Skeletal muscle tissue (tissue), 4 donors: ENCODE measurements around the gene PITX1. TPM values are rescaled to one million over a fixed set of nuclear protein-coding genes. Genes with fewer than 3 reads are reported as not detected.
A peak's percentile ranks its signal among the peaks of the same experiment; 100 is the strongest.

Source experiments
- H3K27ac ChIP-seq: one replicate; pipeline ENCODE4 v1.7.0; 2013; ENCODE audit warnings: mild to moderate bottlenecking, low read depth, low read length, inconsistent platforms
- H3K27me3 ChIP-seq, 3 donors: one replicate each; pipeline ENCODE4 v1.7.0; 2013; ENCODE audit warnings: low read length in 3 of 3; ENCODE audit not compliant: control insufficient read depth in 3 of 3, insufficient read depth in 3 of 3
- H3K36me3 ChIP-seq, 3 donors: one replicate each; pipeline ENCODE4 v1.7.0; 2013; ENCODE audit warnings: low read length in 3 of 3; ENCODE audit not compliant: control insufficient read depth in 3 of 3, insufficient read depth in 3 of 3
- H3K4me1 ChIP-seq, 3 donors: one replicate each; pipeline ENCODE4 v1.7.0; 2013; ENCODE audit warnings: low read length in 3 of 3, mild to moderate bottlenecking in 3 of 3; ENCODE audit not compliant: control insufficient read depth in 3 of 3, insufficient read depth in 3 of 3
- H3K4me3 ChIP-seq, 3 donors: one replicate each; pipeline ENCODE4 v1.7.0; 2013; ENCODE audit warnings: low read length in 3 of 3
- H3K9ac ChIP-seq, 3 donors: one replicate each; pipeline ENCODE4 v1.7.0; 2013; ENCODE audit warnings: low read length in 3 of 3, mild to moderate bottlenecking in 3 of 3, moderate library complexity in 2 of 3, low read depth in 1 of 3
- H3K9me3 ChIP-seq, 3 donors: one replicate each; pipeline ENCODE4 v1.7.0; 2013; ENCODE audit warnings: low read length in 3 of 3; ENCODE audit not compliant: control insufficient read depth in 3 of 3
- total RNA-seq: library from RNA; depleted of rRNA; stranded (reverse); fragments of >200 nt; gene quantifications from one replicate; pipeline ENCODE4 v1.2.3, GENCODE V29; 2014
- donor health status: Osteomylitis.

Gene PITX1
- total RNA-seq, 1 donor from 2014 or later = 2.6 TPM

- Histone ChIP-seq H3K27me3 (peaks cover 0 to 5% (median 0%) of the 10 kb centered on the region in 3 donors), H3K9me3 (no peaks in the 10 kb centered on the region), H3K4me3 (no peak overlapping the region), H3K4me1 (peaks cover 10 to 33% (median 14%) of the 10 kb centered on the region in 3 donors), H3K36me3 (no peaks in the 10 kb centered on the region), H3K27ac (peak overlapping the region; percentile 30), H3K9ac (peak overlapping the region; percentile 50 to 57 (median 57))
Measured at GRCh38 chr5:135063511-135064234, 29.6 kb upstream of the PITX1 start.

DNA sequence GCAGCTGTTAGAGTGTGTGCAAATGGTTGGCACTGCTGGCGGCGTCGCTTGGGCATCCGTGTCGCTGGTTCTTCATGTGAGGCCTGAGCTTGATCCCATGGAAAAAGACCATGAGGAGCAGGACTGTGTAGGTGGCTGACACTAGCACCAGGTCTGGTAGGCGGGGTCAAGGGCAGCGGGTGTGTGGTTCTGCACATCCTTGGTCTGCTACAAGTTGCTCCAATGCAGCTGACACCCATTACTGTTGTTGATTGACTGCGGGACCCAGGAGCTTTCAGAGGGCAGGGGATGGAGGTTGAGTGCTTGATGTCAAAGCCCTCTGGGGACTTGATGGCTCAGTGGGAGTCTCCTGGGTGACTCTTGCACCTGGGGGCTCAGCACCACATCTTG is 29.0 kb upstream of the PITX1 start:
- no peak overlapping the region for H3K4me3 ChIP-seq
- H3K27me3 ChIP-seq = peaks cover 0 to 5% (median 0%) of the 10 kb centered on the region in 3 donors
- no peaks in the 10 kb centered on the region for H3K9me3 ChIP-seq
- no peak overlapping the region for H3K27ac ChIP-seq
- no peak overlapping the region for H3K9ac ChIP-seq
- H3K4me1 ChIP-seq = peaks cover 10 to 33% (median 14%) of the 10 kb centered on the region in 3 donors
- H3K36me3 ChIP-seq = no peaks in the 10 kb centered on the region

DNA sequence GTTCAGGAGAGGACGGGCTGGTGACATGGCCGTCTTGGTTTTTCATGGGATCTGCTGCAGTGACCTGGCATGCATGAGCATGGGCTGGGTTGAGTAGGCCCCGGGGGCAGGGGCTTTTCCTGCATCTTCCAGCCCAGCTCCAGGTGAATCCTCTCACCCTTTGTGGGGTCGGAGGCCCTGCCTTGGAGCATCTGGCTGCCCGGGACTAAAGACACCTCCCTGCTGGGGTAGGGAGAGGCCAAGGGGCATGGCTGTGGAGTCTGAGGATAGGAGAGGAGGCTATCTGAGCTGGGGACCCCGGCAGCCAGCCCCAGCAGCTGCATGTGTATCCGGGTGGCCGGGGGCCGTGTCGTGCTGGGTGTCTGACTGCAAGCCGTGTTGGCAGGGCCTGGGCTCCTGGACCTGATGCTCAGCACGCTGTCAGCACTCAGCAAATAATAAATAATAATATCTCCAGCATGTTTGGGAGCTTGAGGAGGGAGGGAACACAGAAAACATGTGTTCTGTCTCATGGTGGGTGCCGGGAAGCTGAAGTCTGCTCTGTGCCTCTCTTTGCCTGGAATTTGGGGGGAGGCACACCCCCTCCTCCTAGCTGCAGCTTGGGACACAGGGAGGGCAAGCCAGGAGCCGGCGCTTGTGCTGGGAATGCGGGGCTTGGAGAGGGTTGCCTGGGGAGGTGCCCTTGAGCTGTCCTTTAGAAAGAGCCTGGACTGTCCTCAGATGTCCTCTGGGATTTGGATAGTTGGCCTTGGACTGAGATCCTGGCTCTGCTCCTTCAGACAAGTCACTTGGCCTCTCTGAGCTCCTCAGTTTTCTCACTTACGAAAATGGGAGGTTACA is 28.4 kb upstream of the PITX1 start:
- Histone ChIP-seq H3K36me3 (no peaks in the 10 kb centered on the region), H3K9me3 (no peaks in the 10 kb centered on the region), H3K4me1 (peaks cover 10 to 33% (median 14%) of the 10 kb centered on the region in 3 donors), H3K4me3 (no peak overlapping the region), H3K27me3 (peaks cover 0 to 5% (median 0%) of the 10 kb centered on the region in 3 donors), H3K27ac (no peak overlapping the region), H3K9ac (no peak overlapping the region)

- Histone ChIP-seq H3K27ac (no peak overlapping the region), H3K4me3 (no peak overlapping the region), H3K9ac (no peak overlapping the region), H3K27me3 (peaks cover 0 to 5% (median 0%) of the 10 kb centered on the region in 3 donors), H3K4me1 (peaks cover 19 to 45% (median 21%) of the 10 kb centered on the region in 3 donors), H3K9me3 (no peaks in the 10 kb centered on the region), H3K36me3 (no peaks in the 10 kb centered on the region)
Measured at GRCh38 chr5:135061001-135061400, 27.0 kb upstream of the PITX1 start.

DNA sequence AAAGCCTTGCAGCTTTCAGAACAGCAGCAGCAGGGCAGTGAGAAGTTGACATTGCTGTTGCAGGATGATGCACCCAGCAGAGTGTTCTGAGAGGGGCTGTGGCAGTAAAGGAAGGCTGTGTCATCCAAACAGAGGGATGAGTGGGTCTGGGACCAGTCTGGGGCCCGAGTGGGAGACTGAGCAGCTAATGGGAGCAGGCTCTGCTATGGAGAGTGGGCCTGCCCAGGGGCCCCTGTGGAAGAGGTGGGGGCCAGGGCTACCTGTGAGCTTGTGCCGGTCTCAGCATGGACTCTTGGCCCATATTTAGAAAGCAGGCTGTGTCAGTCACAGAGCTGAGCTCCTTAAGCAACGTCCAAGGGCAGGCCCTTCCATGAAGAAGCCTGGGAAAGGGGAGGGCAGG is 26.0 kb upstream of the PITX1 start:
- no peaks in the 10 kb centered on the region for H3K36me3 ChIP-seq
- H3K27me3 ChIP-seq = peaks cover 0 to 5% (median 0%) of the 10 kb centered on the region in 3 donors
- no peak overlapping the region for H3K27ac ChIP-seq
- no peaks in the 10 kb centered on the region for H3K9me3 ChIP-seq
- H3K4me1 ChIP-seq = peaks cover 24 to 50% (median 30%) of the 10 kb centered on the region in 3 donors
- no peak overlapping the region for H3K4me3 ChIP-seq
- no peak overlapping the region for H3K9ac ChIP-seq

- Histone ChIP-seq H3K36me3 (no peaks in the 10 kb centered on the region), H3K9ac (no peak overlapping the region), H3K9me3 (no peaks in the 10 kb centered on the region), H3K27me3 (peaks cover 0 to 3% (median 0%) of the 10 kb centered on the region in 3 donors), H3K27ac (no peak overlapping the region), H3K4me1 (peaks cover 27 to 49% (median 34%) of the 10 kb centered on the region in 3 donors), H3K4me3 (no peak overlapping the region)
Measured at GRCh38 chr5:135059000-135059923, 25.2 kb upstream of the PITX1 start.

DNA sequence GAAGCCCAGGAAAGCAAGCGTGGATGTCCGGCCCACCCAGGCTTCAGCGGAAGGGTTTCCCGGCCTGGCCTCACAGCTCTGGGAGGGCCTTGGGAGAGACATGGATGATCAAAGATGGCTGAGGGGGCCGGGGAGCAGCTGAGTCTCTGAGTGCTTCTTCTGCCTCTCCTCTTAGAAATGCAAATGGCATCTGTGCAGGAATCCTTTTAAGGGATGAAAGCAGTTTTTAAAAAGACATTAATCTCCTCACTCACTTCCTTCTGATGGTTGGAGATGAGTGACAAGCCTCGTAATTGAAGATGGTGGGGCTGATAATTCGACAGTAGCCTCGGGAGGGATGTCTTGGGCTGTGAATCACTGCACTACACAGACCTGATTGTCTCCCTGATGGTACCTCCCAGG is 24.3 kb upstream of the PITX1 start:
- no peaks in the 10 kb centered on the region for H3K9me3 ChIP-seq
- peaks cover 0 to 3% (median 3%) of the 10 kb centered on the region in 3 donors for H3K27me3 ChIP-seq
- no peak overlapping the region for H3K4me3 ChIP-seq

GRCh38 chr5:135057233-135057632 is 23.2 kb upstream of the PITX1 start:
- Histone ChIP-seq H3K27me3 (peaks cover 0 to 7% (median 3%) of the 10 kb centered on the region in 3 donors), H3K9ac (peak overlapping the region in 1 of 3 donors; percentile 38), H3K27ac (no peak overlapping the region), H3K36me3 (no peaks in the 10 kb centered on the region), H3K4me3 (no peak overlapping the region), H3K4me1 (peaks cover 21 to 37% (median 23%) of the 10 kb centered on the region in 3 donors), H3K9me3 (no peaks in the 10 kb centered on the region)

More for the DNA sequence above, 24.3 kb upstream of the PITX1 start:
- no peak overlapping the region for H3K27ac ChIP-seq
- H3K9ac ChIP-seq = no peak overlapping the region
- peaks cover 22 to 48% (median 26%) of the 10 kb centered on the region in 3 donors for H3K4me1 ChIP-seq
- H3K36me3 ChIP-seq = no peaks in the 10 kb centered on the region

DNA sequence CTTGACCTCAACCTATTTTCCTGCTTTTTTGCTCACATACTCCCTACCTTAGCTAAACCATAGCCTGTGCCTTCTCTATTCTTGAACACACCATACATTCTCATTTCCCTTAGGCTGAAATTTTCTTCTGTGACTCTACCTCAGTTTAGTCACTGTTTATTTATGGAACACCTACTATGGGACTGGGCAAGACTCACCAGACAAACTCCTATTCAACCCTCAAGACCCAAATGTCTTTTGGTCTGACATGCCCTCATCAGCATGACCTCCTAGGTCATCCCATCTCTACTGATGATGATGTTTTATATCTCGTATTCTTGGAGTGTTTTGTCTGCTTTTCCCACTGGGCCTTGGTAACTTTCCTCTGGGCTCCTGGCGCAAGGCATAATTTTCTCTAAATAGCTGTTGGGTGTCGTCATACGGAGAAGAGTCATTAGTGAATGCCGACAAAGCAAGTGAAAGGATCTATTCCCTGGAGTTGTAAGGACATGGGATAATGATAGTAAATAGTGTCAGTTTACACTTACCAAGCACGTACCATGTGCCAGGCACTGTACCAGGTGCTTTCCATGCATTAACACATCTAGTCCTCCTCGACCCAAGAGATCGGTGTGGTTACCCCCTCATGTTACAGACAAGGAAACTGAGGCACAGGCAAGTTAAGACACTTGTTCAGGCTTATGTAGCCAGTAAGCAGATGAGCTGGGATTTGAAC is 22.4 kb upstream of the PITX1 start:
- peak overlapping the region; percentile 85 for H3K27ac ChIP-seq
- H3K4me1 ChIP-seq = peaks cover 21 to 35% (median 23%) of the 10 kb centered on the region in 3 donors
- H3K36me3 ChIP-seq = no peaks in the 10 kb centered on the region
- H3K9me3 ChIP-seq = no peaks in the 10 kb centered on the region
- H3K4me3 ChIP-seq = no peak overlapping the region
- no peak overlapping the region for H3K9ac ChIP-seq
- peaks cover 0 to 9% (median 5%) of the 10 kb centered on the region in 3 donors for H3K27me3 ChIP-seq
